ENCODE measurements around the gene CYP21A2.

DNA sequence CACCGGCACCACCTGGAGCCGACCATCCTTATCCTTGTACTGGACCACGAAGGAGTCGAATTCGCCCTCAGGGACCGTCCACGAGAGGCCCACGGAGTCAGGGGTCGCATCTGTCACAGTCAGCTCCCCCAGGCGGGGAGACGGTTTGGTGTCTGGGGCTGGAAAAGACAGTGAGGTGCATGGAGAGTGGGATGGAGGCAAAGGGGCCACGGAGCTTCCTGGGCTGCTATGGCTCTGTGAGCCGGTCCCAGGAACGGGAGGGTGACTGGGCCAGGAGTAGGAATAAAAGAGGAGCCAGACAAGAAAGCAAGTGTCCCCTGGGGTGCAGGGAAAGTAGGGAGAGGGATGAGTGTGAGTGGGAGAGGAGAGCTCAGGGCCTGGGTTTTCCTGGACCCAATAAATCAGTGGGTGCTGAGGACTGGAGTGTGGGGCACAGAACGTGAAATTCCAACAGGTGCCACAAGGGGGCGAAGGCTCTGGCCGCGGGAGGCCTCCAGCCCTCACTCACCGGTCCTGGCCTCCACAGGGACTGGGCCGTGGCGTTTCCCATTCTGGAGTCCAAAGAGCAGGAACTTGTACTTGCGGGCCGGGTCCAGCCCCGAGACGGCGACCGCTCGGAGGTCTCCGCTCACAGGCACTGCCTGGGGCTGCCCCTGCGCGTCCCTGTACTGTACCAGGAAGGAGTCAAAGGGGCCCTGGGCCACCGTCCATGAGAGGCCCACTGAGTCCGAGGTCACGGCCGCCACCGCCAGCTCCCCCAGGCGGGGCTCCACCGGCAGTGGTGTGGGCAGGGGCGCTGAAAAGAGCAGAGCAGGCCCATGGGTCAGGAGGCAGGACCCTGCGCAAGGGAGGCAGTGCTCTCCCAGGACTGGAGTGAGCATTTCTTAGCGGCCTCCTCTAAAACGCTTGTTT is 9.9 kb downstream of the CYP21A2 start:
- TF ChIP-seq EZH2 (IDR thresholded peaks at IDR 0.05; ENCODE audit: borderline replicate concordance) (no peak), CTCF (IDR thresholded peaks at IDR 0.05; ENCODE audit: poor library complexity) (peak; percentile 70)

Measured in hepatocyte (in vitro differentiated cells).